Neural progenitor cell (in vitro differentiated cells): Measurements from ENCODE around the gene COL25A1.

Experiments
- CTCF ChIP-seq: fragments of 200-600 bp; sonication (generic); IDR thresholded peaks from 2 replicates; pipeline ENCODE4 v1.5.1; 2017; ENCODE audit warnings: antibody characterized with exemption, mild to moderate bottlenecking
- EZH2 ChIP-seq: fragments of 200-600 bp; sonication (generic); IDR thresholded peaks from 2 replicates; pipeline ENCODE4 v1.6.1; 2017; ENCODE audit warnings: antibody characterized with exemption, mild to moderate bottlenecking, moderate library complexity

GRCh38 chr4:108917255-108917654 lies 385.2 kb downstream of the COL25A1 start:
- TF ChIP-seq EZH2 (no peak), CTCF (no peak)
